Measurements from ENCODE around the gene GTPBP1. TPM values are rescaled to one million over a fixed set of nuclear protein-coding genes. Genes with fewer than 3 reads are reported as not detected.

GTPBP1 gene
- total and polyA plus RNA-seq, 2 of the 13 experiments (the other 11 are each of a cell fraction or from before 2014, with no cell fraction given): 22.3 to 27.0 TPM

DNA sequence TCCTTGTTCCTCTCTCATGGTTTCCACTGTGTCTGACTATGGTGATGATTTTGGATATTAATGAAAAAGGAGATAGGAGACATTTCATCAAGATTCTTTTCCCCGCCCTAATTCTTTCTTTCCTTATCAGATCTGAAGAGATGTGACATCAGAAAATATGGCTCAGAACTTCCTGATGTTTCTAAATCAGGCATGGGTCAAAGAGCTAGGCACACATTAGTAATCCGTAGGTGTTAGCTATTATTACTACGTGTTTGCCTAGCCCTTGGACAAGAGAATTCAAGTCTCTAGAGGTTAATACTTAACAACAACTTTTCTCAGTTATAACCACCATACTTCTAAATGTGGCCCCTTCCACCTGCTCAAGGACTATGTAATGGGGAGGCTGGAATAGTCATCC, 10.8 kb upstream of the GTPBP1 start:
- Histone ChIP-seq H3K36me3 (replicated peaks in 1 of 2; ENCODE audit: control insufficient read depth in 1 of 2, insufficient read depth in 2 of 2, low read length in 2 of 2) (peaks cover 0 to 3% of the 10 kb centered on the region in 2 experiments; a peak in 2 of 5 replicates), H3K79me2 (ENCODE audit: insufficient read depth, low read length) (peaks cover 58% of the 10 kb centered on the region), H3K9me3 (ENCODE audit: low read length) (no peaks in the 10 kb centered on the region), H3K27ac (ENCODE audit: extremely low read length, insufficient read depth, low read length) (no peak overlapping the region), H3K4me3 (replicated peaks in 1 of 3; ENCODE audit: insufficient read depth in 1 of 3, low read depth in 2 of 3, low read length in 3 of 3) (no peak overlapping the region), H3K4me2 (ENCODE audit: low read depth, low read length) (no peak overlapping the region), H2AFZ (ENCODE audit: low read length) (no peak overlapping the region), H4K20me1 (ENCODE audit: insufficient read depth, low read length) (peaks cover 5% of the 10 kb centered on the region; the same call in 1 of the 2 replicates), H3K4me1 (ENCODE audit: insufficient read depth, low read length) (peaks cover 69% of the 10 kb centered on the region), H3K27me3 (ENCODE audit: control insufficient read depth in 1 of 2, insufficient read depth in 2 of 2, low read length in 2 of 2) (no peaks in the 10 kb centered on the region; a peak in 1 of 5 replicates), H3K9ac (ENCODE audit: insufficient read depth, low read depth, low read length) (no peak overlapping the region)
- no peak for ATAC-seq
- TF ChIP-seq PITX1 (CRISPR knock-in tag; IDR thresholded peaks at IDR 0.05): no peak
- TF ChIP-seq, protein P1, sequence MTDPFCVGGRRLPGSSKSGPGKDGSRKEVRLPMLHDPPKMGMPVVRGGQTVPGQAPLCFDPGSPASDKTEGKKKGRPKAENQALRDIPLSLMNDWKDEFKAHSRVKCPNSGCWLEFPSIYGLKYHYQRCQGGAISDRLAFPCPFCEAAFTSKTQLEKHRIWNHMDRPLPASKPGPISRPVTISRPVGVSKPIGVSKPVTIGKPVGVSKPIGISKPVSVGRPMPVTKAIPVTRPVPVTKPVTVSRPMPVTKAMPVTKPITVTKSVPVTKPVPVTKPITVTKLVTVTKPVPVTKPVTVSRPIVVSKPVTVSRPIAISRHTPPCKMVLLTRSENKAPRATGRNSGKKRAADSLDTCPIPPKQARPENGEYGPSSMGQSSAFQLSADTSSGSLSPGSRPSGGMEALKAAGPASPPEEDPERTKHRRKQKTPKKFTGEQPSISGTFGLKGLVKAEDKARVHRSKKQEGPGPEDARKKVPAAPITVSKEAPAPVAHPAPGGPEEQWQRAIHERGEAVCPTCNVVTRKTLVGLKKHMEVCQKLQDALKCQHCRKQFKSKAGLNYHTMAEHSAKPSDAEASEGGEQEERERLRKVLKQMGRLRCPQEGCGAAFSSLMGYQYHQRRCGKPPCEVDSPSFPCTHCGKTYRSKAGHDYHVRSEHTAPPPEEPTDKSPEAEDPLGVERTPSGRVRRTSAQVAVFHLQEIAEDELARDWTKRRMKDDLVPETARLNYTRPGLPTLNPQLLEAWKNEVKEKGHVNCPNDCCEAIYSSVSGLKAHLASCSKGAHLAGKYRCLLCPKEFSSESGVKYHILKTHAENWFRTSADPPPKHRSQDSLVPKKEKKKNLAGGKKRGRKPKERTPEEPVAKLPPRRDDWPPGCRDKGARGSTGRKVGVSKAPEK (CRISPR knock-in tag; IDR thresholded peaks at IDR 0.05; ENCODE audit: borderline replicate concordance): no peak
- no peak for TF ChIP-seq EEA1 (CRISPR knock-in tag; IDR thresholded peaks at IDR 0.05; ENCODE audit: borderline replicate concordance)
- no peak for TF ChIP-seq ZNF207 (IDR thresholded peaks at IDR 0.05; ENCODE audit: borderline replicate concordance)
- TF ChIP-seq ADNP (CRISPR knock-in tag; IDR thresholded peaks at IDR 0.05): no peak
- TF ChIP-seq, protein P2, sequence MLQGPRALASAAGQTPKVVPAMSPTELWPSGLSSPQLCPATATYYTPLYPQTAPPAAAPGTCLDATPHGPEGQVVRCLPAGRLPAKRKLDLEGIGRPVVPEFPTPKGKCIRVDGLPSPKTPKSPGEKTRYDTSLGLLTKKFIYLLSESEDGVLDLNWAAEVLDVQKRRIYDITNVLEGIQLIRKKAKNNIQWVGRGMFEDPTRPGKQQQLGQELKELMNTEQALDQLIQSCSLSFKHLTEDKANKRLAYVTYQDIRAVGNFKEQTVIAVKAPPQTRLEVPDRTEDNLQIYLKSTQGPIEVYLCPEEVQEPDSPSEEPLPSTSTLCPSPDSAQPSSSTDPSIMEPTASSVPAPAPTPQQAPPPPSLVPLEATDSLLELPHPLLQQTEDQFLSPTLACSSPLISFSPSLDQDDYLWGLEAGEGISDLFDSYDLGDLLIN (CRISPR knock-in tag; IDR thresholded peaks at IDR 0.05; ENCODE audit: borderline replicate concordance): no peak
- no peak for TF ChIP-seq DPF2 (CRISPR knock-in tag; IDR thresholded peaks at IDR 0.05; ENCODE audit: borderline replicate concordance, low read depth)
- TF ChIP-seq SP4 (CRISPR knock-in tag; IDR thresholded peaks at IDR 0.05): no peak
- TF ChIP-seq PHB2 (IDR thresholded peaks at IDR 0.05; ENCODE audit: partially characterized antibody): no peak
- TF ChIP-seq ZNF775 (CRISPR knock-in tag; IDR thresholded peaks at IDR 0.05; ENCODE audit: borderline replicate concordance): no peak
- TF ChIP-seq TBL1XR1 (IDR thresholded peaks at IDR 0.05; ENCODE audit: borderline replicate concordance, low read length, partially characterized antibody): no peak
- no peak for TF ChIP-seq ZNF629 (CRISPR knock-in tag; conservative IDR thresholded peaks at IDR 0.05)
- TF ChIP-seq NFYB (CRISPR knock-in tag; IDR thresholded peaks at IDR 0.05): no peak
- TF ChIP-seq, protein P3, sequence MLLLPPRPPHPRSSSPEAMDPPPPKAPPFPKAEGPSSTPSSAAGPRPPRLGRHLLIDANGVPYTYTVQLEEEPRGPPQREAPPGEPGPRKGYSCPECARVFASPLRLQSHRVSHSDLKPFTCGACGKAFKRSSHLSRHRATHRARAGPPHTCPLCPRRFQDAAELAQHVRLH (CRISPR knock-in tag; IDR thresholded peaks at IDR 0.05; ENCODE audit: borderline replicate concordance, low read depth): no peak
- TF ChIP-seq HES4 (CRISPR knock-in tag; IDR thresholded peaks at IDR 0.05; ENCODE audit: borderline replicate concordance): no peak
- CTCF ChIA-PET (ENCODE audit: low intra/inter-chr PET ratio, low total read pairs): no interaction called here
- 95% methylated on average over 3 of the region's 3 CpGs for WGBS (ENCODE audit: low lambda C conversion rate)
- no peak for FAIRE-seq
- POLR2A ChIA-PET: interaction anchor here (9.9 kb wide), 1 partner anchor 12 kb away, joined by 102 read pairs; the partner anchor contains the start of gene TOMM22
- DNase-seq (ENCODE audit: low spot score): no peak
- intact Hi-C loops (cut with micrococcal nuclease; ENCODE audit: unreplicated experiment) (no loop called here), in situ Hi-C loops (cut with HindIII; ENCODE audit: extremely low pct_ligation_motif_present, low pct_unique_long_range_greater_than_20kb) (no loop called here)
- no TSS peak for BruUV-seq (replicated peaks)
